OCI-LY7 (cell line): Measurements from ENCODE around the gene L3MBTL1.

Experiments
- EZH2phosphoT487 ChIP-seq: fragments of 200-600 bp; sonication (generic); IDR thresholded peaks from 2 replicates; pipeline ENCODE4 v1.6.1; 2018; ENCODE audit warnings: low read depth, borderline replicate concordance, mild to moderate bottlenecking, mixed run types, antibody characterized with exemption, low read length, moderate library complexity, mixed read lengths
- TF ChIP-seq, protein P1 (sequence below): fragments of 200-600 bp; sonication (generic); conservative IDR thresholded peaks from 2 replicates; pipeline ENCODE4 v1.5.1; 2014; ENCODE audit warnings: mild to moderate bottlenecking, antibody characterized with exemption, low read length, moderate library complexity, mixed read lengths

DNA sequence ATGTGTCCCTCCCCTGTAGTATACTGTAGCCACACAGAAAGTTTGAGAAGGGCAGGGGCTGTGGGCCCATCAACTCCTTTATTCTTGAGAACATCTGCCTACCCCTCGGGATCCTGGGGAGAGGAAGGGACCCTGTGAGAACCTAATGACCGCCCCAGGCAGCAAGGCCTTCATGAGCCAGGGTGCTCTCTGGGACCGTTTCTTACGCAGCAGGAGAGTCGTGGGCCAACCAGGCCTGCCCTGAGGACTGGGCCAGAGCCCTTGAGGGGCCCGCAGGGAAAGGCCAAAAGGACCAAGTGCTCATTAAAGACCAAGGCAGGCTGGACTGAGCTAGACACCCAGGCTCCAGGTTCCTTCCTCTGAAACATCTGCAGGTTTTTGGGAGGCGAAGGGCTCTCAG is 56.5 kb downstream of the L3MBTL1 start:
- TF ChIP-seq, protein P1, sequence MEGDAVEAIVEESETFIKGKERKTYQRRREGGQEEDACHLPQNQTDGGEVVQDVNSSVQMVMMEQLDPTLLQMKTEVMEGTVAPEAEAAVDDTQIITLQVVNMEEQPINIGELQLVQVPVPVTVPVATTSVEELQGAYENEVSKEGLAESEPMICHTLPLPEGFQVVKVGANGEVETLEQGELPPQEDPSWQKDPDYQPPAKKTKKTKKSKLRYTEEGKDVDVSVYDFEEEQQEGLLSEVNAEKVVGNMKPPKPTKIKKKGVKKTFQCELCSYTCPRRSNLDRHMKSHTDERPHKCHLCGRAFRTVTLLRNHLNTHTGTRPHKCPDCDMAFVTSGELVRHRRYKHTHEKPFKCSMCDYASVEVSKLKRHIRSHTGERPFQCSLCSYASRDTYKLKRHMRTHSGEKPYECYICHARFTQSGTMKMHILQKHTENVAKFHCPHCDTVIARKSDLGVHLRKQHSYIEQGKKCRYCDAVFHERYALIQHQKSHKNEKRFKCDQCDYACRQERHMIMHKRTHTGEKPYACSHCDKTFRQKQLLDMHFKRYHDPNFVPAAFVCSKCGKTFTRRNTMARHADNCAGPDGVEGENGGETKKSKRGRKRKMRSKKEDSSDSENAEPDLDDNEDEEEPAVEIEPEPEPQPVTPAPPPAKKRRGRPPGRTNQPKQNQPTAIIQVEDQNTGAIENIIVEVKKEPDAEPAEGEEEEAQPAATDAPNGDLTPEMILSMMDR: no peak
- TF ChIP-seq EZH2phosphoT487: no peak
